ENCODE data around the gene ZDHHC7.

Gene ZDHHC7

DNA sequence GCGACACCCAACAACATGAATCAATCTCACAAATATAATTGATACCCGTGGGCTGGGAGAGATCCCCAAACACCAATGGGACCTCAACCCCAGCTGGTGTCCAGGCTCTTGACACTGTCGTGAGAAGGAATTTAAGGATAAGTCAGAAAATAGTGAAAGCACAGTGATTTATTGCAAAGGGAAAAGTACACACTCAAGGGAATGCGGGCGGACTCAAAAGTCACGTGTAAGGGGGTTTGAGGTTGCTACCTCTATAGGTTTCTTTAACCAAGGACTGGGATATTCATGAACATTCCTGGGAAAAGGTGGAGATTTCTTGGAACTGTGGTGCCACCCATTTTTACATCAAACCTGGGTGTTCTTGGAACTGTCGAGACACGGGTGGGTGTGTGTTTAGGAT is 6.3 kb upstream of the ZDHHC7 start:
- DNase-seq = no peak

GRCh38 chr16:85017151-85017550 is 5.8 kb upstream of the ZDHHC7 start:
- no peak for DNase-seq

- DNase-seq = no peak
Measured at GRCh38 chr16:85015481-85016187, 4.3 kb upstream of the ZDHHC7 start.

DNA sequence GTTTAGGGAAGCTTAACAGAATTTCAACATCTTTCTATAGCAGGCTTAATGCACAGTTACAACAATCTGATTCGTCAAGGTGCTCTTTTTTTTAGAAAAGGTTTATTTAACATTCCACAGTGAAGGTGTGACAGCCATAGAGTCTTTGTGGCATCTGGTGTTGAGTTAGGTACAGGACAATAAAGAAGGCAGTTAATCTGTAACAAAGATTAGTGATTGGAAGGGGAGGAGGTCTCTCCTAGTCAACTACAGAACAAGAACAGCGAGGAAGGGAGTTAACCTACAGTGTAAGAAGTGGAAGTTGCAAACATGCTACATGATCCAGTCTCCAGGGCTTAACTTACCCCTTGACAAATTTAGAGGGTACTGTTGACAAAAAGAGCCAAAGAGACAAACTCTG is 3.0 kb upstream of the ZDHHC7 start:
- DNase-seq = no peak

DNA sequence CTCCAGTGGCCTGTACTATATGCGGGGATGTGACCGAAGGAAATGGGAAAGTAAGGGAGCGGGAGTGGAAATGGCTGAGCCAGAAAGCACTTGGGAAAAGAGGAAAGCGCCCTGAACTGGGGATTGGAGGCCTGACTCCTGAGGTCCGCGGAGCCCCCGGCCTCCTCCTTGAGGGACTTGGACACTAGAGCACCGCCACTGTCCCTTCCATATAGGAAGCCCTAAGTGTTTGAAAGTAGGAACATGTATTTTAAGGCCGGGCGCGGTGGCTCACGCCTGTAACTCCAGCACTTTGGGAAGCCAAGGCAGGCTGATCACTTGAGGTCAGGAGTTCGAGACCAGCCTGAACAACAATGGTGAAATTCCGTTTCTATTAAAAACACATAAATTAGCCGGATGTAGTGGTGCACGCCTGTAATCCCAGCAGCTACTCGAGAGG is 530 bp upstream of the ZDHHC7 start:
- DNase-seq = no peak

GRCh38 chr16:85010446-85010930 is 847 bp downstream of the ZDHHC7 start:
- DNase-seq = no peak

DNA sequence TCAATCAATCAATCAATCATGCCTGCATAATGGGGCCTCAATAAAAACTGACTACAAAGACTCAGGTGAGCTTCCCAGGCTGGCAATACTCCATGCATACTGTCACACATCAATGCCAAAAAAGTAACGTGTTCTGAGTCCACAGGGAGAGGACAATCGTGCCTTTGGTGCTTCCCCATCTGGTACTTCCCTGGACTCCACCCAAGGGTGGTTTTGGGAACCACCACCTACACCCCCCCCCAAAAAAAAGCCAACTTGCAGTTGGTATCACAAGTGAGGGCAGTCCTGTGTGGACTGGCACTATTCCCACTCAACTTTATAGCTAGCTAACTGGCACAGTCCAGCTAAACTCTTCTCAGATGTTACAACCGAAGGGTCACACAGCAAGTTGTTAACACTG is 3.1 kb downstream of the ZDHHC7 start:
- no peak for DNase-seq

DNA sequence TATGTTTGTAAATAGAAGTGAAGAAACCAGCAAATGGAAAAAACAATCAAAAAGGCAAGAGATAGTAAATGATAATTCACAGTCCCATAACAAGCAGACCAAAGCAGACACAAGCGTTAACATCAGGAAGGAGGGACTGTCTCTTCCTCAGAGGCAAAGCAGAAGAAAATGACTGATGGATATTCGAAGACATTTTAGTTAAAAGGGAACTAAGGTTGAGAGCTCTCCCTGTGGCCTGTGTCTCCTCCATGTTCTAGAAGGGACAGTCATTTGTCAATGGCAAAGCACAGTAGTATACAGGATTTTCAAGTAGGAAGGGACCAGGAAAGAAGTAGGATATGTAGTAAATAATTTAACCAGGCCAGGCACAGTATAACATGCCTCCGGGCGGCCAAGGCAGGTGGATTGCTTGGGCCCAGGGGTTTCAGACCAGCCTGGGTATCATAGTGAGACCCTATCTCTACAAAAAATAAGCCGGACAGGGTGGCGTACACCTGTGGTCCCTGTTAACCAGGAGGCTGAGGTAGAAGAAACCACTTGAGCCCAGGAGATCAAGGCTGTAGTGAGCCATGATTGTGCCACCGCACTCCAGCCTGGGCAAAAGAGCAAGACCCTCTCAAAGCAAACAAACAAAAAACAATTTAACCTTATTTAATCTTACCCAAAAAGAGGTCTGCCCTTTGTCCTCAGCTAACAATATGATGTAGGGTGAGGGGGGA is 3.7 kb downstream of the ZDHHC7 start:
- DNase-seq = no peak

DNA sequence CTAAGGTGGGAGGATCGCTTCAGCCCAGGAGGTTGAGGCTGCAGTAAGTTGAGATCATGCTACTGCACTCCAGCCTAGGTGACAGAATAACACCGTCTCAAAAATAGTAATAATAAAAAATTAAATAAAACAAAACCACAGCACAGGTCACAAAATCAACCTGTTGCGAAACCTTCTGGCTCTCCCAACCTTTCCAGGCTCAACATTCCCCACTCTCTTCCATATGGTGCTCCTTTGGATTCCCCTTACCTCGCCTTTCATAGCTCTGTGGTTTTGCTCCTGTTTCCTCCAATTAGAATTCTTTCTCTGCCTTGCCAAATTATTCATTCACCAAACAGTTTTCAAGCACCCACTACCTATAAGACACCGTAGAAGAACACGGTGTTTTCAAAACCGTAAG is 4.7 kb downstream of the ZDHHC7 start:
- DNase-seq = no peak

DNA sequence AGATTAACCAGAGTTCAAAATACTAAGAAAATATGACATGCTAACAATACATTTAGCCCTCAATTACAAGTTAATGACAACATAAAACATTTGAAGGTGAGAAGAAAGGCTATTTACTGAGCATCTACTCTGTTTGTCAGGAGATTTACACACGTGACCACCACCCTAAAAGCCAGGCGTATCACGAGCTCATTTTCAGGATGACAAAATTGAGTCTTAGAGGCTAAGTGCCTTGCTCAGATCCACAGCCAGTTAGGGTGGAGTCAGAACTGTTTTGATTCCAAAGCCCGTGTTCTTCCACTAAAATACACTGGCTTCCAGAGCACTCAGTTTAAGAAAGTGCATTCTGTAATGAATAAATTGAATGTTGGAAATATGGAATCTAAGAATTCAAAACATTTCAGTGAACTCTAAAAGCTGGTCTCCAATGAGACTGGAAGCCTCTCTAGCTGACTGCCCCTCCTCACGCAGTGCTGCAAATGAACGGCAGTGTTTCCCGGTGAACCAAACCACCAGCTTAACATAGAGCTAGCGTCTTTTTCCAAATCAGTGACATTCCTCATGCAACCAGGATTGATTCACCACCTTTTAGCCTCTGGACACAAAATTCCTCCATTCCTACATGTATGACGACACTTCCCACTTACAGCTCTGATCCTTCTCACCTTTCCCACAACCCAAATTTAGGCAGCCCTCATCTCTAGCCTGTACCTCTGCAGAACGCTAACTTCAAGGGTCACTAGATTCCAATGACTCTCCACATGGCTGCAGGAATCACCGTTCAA is 5.9 kb downstream of the ZDHHC7 start:
- no peak for DNase-seq

DNA sequence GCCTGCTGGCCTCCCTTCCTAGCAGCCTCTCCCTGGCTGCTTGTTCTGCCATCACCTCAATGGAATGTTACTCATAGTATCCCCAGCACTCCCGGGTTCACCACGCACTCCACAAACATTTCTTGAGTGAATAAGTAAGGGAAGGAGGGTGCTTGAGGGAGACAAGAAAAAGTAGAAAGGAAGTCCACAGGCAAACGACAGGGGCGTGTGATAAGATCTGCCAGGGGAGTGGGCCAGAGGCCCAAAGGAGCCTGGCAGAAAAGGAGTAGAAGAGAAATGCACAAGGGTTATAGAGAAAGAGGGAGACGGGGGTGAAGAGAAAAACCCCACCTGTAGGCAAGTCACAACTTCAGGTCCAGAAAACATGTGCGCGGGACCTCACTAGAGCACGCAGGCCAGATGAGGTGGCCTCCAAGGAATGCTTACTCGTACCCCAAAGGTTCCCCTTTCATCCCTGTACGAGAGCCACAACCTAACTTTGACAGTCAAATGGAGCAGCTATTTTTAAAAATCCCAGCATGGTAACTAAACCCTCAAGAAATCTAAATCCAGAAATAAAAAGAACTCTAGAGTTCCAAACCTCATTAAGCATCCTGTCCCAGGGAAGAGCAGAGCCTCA is 6.6 kb downstream of the ZDHHC7 start:
- DNase-seq = peak; percentile 19

- no peak for DNase-seq
Measured at GRCh38 chr16:85003725-85004586, 7.4 kb downstream of the ZDHHC7 start.

DNA sequence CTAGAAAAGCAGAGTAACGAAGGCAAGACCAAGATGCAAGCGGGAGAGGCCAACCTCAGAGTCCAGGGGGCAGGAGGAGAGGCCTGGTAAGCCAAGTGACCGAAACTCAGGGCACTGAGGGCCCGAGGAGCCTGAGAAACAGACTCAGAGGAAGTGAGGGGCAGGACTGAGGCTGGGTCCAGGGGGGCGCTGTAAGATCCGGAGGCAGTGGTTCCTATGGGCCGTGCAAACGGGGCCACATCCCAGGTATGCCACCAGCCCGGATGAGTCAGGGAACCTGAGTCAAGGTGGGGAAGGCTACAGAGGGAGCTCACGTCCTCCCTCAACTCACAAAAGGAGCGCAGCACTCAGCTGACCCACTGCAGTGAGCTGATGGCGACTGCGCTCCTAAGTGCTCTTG is 8.3 kb downstream of the ZDHHC7 start:
- DNase-seq = no peak

DNA sequence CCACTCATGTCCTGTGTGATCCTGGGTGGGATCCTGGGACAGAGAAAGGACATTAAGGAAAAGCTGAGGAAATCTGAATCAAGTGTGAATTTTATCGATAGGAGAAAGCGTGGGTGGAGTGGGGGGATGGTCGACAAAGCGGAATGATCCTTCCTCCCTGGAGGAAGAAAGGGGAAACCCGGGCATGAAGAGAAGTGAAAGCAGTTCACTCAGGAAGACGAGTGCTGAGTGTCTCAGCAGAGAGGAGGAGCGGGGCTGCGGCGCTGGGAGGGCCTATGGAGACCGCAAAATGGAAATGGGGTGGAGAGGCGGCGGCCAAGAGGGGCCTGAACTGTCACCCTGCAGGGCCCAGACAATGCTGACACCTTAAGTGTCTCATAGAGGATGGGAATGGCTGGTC is 8.7 kb downstream of the ZDHHC7 start:
- DNase-seq = no peak

GRCh38 chr16:85002099-85002541 is 9.2 kb downstream of the ZDHHC7 start:
- DNase-seq = no peak

GRCh38 chr16:84999857-85000480 is 11.4 kb downstream of the ZDHHC7 start:
- no peak for DNase-seq

DNA sequence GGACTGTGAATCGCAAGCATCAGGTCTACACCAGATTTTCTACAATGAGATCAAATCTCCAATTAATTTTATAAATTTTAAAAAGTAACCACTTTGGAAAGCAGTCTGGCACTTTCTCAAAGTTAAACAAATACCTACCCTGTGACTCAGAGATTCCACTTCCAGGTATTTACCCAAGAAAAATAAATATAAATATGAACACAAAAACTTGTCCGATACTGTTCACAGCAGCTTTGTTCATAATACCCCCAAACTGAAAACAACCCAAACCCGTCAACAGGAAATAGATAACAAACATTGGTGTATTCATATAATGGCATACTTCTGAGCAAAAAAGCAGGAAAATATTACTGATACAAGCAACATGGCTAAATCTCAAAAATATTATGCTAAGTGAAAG is 12.1 kb downstream of the ZDHHC7 start:
- DNase-seq = no peak

DNA sequence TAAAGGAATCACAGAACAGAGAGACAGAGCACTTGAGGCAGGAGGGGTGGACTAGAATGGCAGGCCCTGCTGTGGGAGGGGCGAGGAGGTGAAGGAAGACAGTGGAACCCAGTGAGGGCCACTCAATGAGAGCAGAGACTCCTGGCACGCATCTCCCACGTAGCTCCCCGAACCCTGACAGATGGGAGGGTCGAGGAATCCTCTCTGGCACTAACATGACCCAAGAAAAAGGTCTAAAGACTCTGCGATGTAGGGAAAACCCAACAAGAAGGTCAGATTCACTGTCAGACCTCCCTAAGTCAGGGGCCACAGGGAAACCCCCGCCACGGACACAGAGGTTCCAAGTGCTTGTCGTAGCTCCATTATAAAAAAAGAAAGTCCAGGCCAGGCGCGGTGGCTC is 15.0 kb downstream of the ZDHHC7 start:
- DNase-seq = no peak

- no peak for DNase-seq
Measured at GRCh38 chr16:84995663-84996062, 15.7 kb downstream of the ZDHHC7 start.

- no peak for DNase-seq
Measured at GRCh38 chr16:84993926-84994325, 17.4 kb downstream of the ZDHHC7 start.

GRCh38 chr16:84992717-84993075 is 18.6 kb downstream of the ZDHHC7 start:
- DNase-seq = no peak

DNA sequence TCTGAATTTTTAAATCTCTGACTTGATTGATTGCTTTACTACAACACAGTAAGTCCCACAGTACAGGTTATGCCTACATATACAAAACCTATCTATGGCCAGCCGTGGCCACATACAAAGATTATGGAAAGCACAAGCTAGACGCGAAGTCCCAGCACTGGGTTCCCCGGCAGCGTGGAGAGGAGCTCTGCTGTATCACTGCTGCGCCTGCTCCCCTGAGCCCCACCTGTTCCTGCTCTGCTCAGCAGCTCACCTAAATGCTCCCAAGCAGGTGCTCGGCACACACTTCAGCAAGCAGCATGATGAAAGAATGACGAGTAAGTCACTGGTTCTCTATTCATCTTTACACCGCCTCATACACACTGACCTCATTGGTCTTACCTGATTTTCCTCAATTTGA is 20.6 kb downstream of the ZDHHC7 start:
- no peak for DNase-seq
